Kidney epithelial cell (primary cell): ENCODE measurements around the gene GRM5. TPM values are rescaled to one million over a fixed set of nuclear protein-coding genes. Genes with fewer than 3 reads are reported as not detected.

Experiments
- DNase-seq: peaks from one replicate; pipeline ENCODE4 v3.0.0-alpha.2; 2010; ENCODE audit warnings: low read depth
- H3K27me3 ChIP-seq: 2 replicates; pipeline ENCODE4 v1.6.0; 2011; ENCODE audit warnings: low read length; ENCODE audit not compliant: control insufficient read depth, insufficient read depth
- H3K36me3 ChIP-seq: 2 replicates; pipeline ENCODE4 v1.5.1; 2011; ENCODE audit warnings: low read length; ENCODE audit not compliant: control insufficient read depth, insufficient read depth
- H3K4me3 ChIP-seq: 2 replicates; pipeline ENCODE4 v1.5.1; 2011; ENCODE audit warnings: low read depth, mild to moderate bottlenecking, control low read depth, low read length
- CTCF ChIP-seq: IDR thresholded peaks from 2 replicates; pipeline ENCODE4 v1.5.1; 2011; ENCODE audit warnings: mild to moderate bottlenecking, moderate library complexity, low read length, control low read depth, inconsistent platforms; ENCODE audit not compliant: insufficient read depth, poor library complexity, severe bottlenecking
- total RNA-seq: library from RNA; depleted of rRNA; stranded (reverse); fragments of >200 nt; gene quantifications from 2 replicates; pipeline ENCODE4 v1.2.3, GENCODE V29; 2015

The GRM5 gene
- total RNA-seq, 1 donor from 2014 or later: 0.17 TPM

GRCh38 chr11:88810420-88811097 is 255.2 kb downstream of the GRM5 start:
- no peak for TF ChIP-seq CTCF
- Histone ChIP-seq H3K27me3 (no peaks in the 10 kb centered on the region), H3K36me3 (no peaks in the 10 kb centered on the region), H3K4me3 (no peak overlapping the region)
- DNase-seq: no peak

GRCh38 chr11:88809126-88809525 is 256.7 kb downstream of the GRM5 start:
- no peak for TF ChIP-seq CTCF
- H3K27me3 ChIP-seq: no peaks in the 10 kb centered on the region
- no peak for DNase-seq
- no peaks in the 10 kb centered on the region for H3K36me3 ChIP-seq
- H3K4me3 ChIP-seq: no peak overlapping the region

- H3K36me3 ChIP-seq: no peaks in the 10 kb centered on the region
- no peak overlapping the region for H3K4me3 ChIP-seq
- DNase-seq: no peak
- TF ChIP-seq CTCF: no peak
- no peaks in the 10 kb centered on the region for H3K27me3 ChIP-seq
Observed at GRCh38 chr11:88807349-88807748, 258.4 kb downstream of the GRM5 start.

- no peak for DNase-seq
- TF ChIP-seq CTCF: no peak
- no peaks in the 10 kb centered on the region for H3K27me3 ChIP-seq
- no peak overlapping the region for H3K4me3 ChIP-seq
- H3K36me3 ChIP-seq: no peaks in the 10 kb centered on the region
Observed at GRCh38 chr11:88806410-88806809, 259.4 kb downstream of the GRM5 start.

- Histone ChIP-seq H3K4me3 (no peak overlapping the region), H3K36me3 (no peaks in the 10 kb centered on the region), H3K27me3 (no peaks in the 10 kb centered on the region)
- TF ChIP-seq CTCF: no peak
- no peak for DNase-seq
Observed at GRCh38 chr11:88801484-88802123, 264.2 kb downstream of the GRM5 start.
